PC-9 (cell line): ENCODE data around the gene STAT5B. TPM values are rescaled to one million over a fixed set of nuclear protein-coding genes. Genes with fewer than 3 reads are reported as not detected.

Experiments used
- BruUV-seq: library from RNA; stranded (reverse); fragments of 400-500 nt; replicated peaks from 2 replicates; lab custom pipeline; 2021; lab: Mats Ljungman, UMichigan
- CTCF ChIA-PET: fragments of 300-600 bp; sonication (Branson Sonifier 250); formaldehyde crosslinking; loops from one replicate; lab custom pipeline; 2022; ENCODE audit warnings: antibody characterized with exemption; lab: Charles Lee
- POLR2A ChIA-PET: fragments of 300-600 bp; sonication (Branson Sonifier 250); formaldehyde crosslinking; loops from one replicate; lab custom pipeline; 2022; ENCODE audit warnings: antibody characterized with exemption; ENCODE audit not compliant: unreplicated experiment; lab: Charles Lee
- DNase-seq, 2 experiments: peaks; one replicate each; pipeline versions ENCODE4 v3.0.0 to v3.0.0-alpha.2; 2015 to 2022; ENCODE audit warnings: mixed read lengths in 1 of 2
- H2AFZ ChIP-seq: fragments of 200-600 bp; sonication (generic); 2 replicates; pipeline ENCODE4 v1.8.1; 2017; ENCODE audit warnings: antibody characterized with exemption
- H3F3A ChIP-seq: fragments of 200-600 bp; sonication (generic); 2 replicates; pipeline ENCODE4 v1.8.1; 2017; ENCODE audit warnings: antibody characterized with exemption, mild to moderate bottlenecking, low read depth; ENCODE audit not compliant: insufficient read depth
- H3K27ac ChIP-seq: fragments of 200-600 bp; sonication (generic); 2 replicates; pipeline ENCODE4 v1.6.1; 2016; ENCODE audit warnings: mixed run types
- H3K27me3 ChIP-seq: fragments of 200-600 bp; sonication (generic); 2 replicates; pipeline ENCODE4 v1.6.1; 2016; ENCODE audit warnings: low read depth, mixed run types; ENCODE audit not compliant: insufficient read depth
- H3K36me3 ChIP-seq: fragments of 200-600 bp; sonication (generic); 2 replicates; pipeline ENCODE4 v1.6.1; 2016; ENCODE audit warnings: low read depth, mixed run types
- H3K4me1 ChIP-seq: fragments of 200-600 bp; sonication (generic); replicated peaks from 2 replicates; pipeline ENCODE4 v1.6.1; 2016; ENCODE audit warnings: mixed run types; ENCODE audit not compliant: insufficient read depth
- H3K4me2 ChIP-seq: fragments of 200-600 bp; sonication (generic); 2 replicates; pipeline ENCODE4 v1.6.1; 2017; ENCODE audit warnings: mixed run types
- H3K4me3 ChIP-seq: fragments of 200-600 bp; sonication (generic); 2 replicates; pipeline ENCODE4 v1.6.1; 2016; ENCODE audit warnings: mixed run types
- H3K79me2 ChIP-seq: fragments of 200-600 bp; sonication (generic); 2 replicates; pipeline ENCODE4 v1.6.1; 2017; ENCODE audit warnings: low read depth, mixed run types
- H3K9me2 ChIP-seq: fragments of 200-600 bp; sonication (generic); 2 replicates; pipeline ENCODE4 v1.8.1; 2017; ENCODE audit warnings: mild to moderate bottlenecking; ENCODE audit not compliant: insufficient read depth
- H3K9me3 ChIP-seq: fragments of 200-600 bp; sonication (generic); 2 replicates; pipeline ENCODE4 v1.8.1; 2016; ENCODE audit warnings: low read depth; ENCODE audit not compliant: insufficient read depth
- H4K20me1 ChIP-seq: fragments of 200-600 bp; sonication (generic); 2 replicates; pipeline ENCODE4 v1.8.1; 2017; ENCODE audit not compliant: insufficient read depth
- CTCF ChIP-seq: fragments of 200-600 bp; sonication (generic); conservative IDR thresholded peaks from 2 replicates; pipeline ENCODE4 v1.6.1; 2017; ENCODE audit warnings: mixed run types, antibody characterized with exemption, mild to moderate bottlenecking, moderate library complexity
- EZH2 ChIP-seq: fragments of 200-600 bp; sonication (generic); IDR thresholded peaks from 2 replicates; pipeline ENCODE4 v1.8.0; 2017; ENCODE audit warnings: antibody characterized with exemption, low read depth
- intact Hi-C: fragments of 100-400 bp; cut with micrococcal nuclease; formaldehyde crosslinking; loops from one replicate; pipeline ENCODE4 v1.10.0; 2022; ENCODE audit not compliant: unreplicated experiment
- total RNA-seq: library from RNA; stranded (reverse); gene quantifications from 2 replicates; pipeline ENCODE4 v1.2.3, GENCODE V29; 2021

Gene STAT5B
- total RNA-seq, 1 experiment from 2014 or later = 19.5 TPM

GRCh38 chr17:42286411-42287221 is 10.4 kb upstream of the STAT5B start:
- Histone ChIP-seq H2AFZ (no peak overlapping the region), H3K79me2 (no peaks in the 10 kb centered on the region), H3K9me2 (no peaks in the 10 kb centered on the region), H3K27me3 (peaks cover 29% of the 10 kb centered on the region), H3K36me3 (no peaks in the 10 kb centered on the region), H3K4me2 (no peak overlapping the region), H3K27ac (no peak overlapping the region), H3K4me1 (no peaks in the 10 kb centered on the region), H3K9me3 (no peaks in the 10 kb centered on the region), H3K4me3 (no peak overlapping the region), H3F3A (no peaks in the 10 kb centered on the region), H4K20me1 (no peaks in the 10 kb centered on the region)
- ChIA-PET CTCF (no interaction called here), POLR2A (interaction anchor here (0.7 kb wide), 1 partner anchor 151 kb away, joined by 9 read pairs; no protein-coding TSS in a partner anchor)
- DNase-seq = no peak
- no TSS peak for BruUV-seq
- TF ChIP-seq EZH2 = no peak
- TF ChIP-seq CTCF = no peak
- intact Hi-C loops = no loop called here

- CTCF ChIA-PET = no interaction called here
- BruUV-seq = no TSS peak
- no peaks in the 10 kb centered on the region for H3F3A ChIP-seq
Measured at GRCh38 chr17:42285346-42286050, 9.3 kb upstream of the STAT5B start.

GRCh38 chr17:42284566-42284965 is 8.4 kb upstream of the STAT5B start:
- Histone ChIP-seq H3K9me2 (no peaks in the 10 kb centered on the region), H2AFZ (no peak overlapping the region), H3K79me2 (no peaks in the 10 kb centered on the region), H3K4me1 (no peaks in the 10 kb centered on the region), H3K27me3 (peaks cover 26% of the 10 kb centered on the region), H3K4me3 (no peak overlapping the region), H3K4me2 (no peak overlapping the region), H3F3A (no peaks in the 10 kb centered on the region), H3K27ac (no peak overlapping the region), H4K20me1 (no peaks in the 10 kb centered on the region), H3K36me3 (no peaks in the 10 kb centered on the region), H3K9me3 (no peaks in the 10 kb centered on the region)
- TF ChIP-seq EZH2 = no peak
- TF ChIP-seq CTCF = no peak
- CTCF ChIA-PET = no interaction called here
- POLR2A ChIA-PET = no interaction called here
- no peak for DNase-seq
- intact Hi-C loops = no loop called here
- BruUV-seq = no TSS peak

More at GRCh38 chr17:42285346-42286050, 9.3 kb upstream of the STAT5B start:
- Histone ChIP-seq H3K4me2 (no peak overlapping the region), H3K4me1 (no peaks in the 10 kb centered on the region), H3K36me3 (no peaks in the 10 kb centered on the region), H3K4me3 (no peak overlapping the region), H3K9me2 (no peaks in the 10 kb centered on the region), H4K20me1 (no peaks in the 10 kb centered on the region), H3K27ac (no peak overlapping the region), H3K79me2 (no peaks in the 10 kb centered on the region), H2AFZ (no peak overlapping the region), H3K9me3 (no peaks in the 10 kb centered on the region), H3K27me3 (peaks cover 29% of the 10 kb centered on the region)
- intact Hi-C loops = no loop called here
- DNase-seq = no peak
- POLR2A ChIA-PET = no interaction called here
- no peak for TF ChIP-seq CTCF
- no peak for TF ChIP-seq EZH2
